Activated CD8-positive, alpha-beta memory T cell treated with anti-CD3 and anti-CD28 coated beads for 4 hours (primary cell): Measurements from ENCODE around the gene FAN1.

Experiments used
- DNase-seq, 2 donors: peaks; one replicate each; pipeline ENCODE4 v3.0.0-alpha.2; 2020; ENCODE audit warnings: low read depth in 2 of 2

FAN1 gene

GRCh38 chr15:30956216-30957124 is 52.8 kb downstream of the FAN1 start:
- no peak for DNase-seq

GRCh38 chr15:30958219-30958618 is 54.5 kb downstream of the FAN1 start:
- no peak for DNase-seq

- no peak for DNase-seq
These were observed 58.4 kb downstream of the FAN1 start for GRCh38 chr15:30962079-30962478.

GRCh38 chr15:30962659-30963058 is 58.9 kb downstream of the FAN1 start:
- DNase-seq, result no peak

GRCh38 chr15:30963681-30964080 is 60.0 kb downstream of the FAN1 start:
- no peak for DNase-seq

- no peak for DNase-seq
These were observed 66.0 kb downstream of the FAN1 start for GRCh38 chr15:30969724-30970123.

- no peak for DNase-seq
These were observed 69.7 kb downstream of the FAN1 start for GRCh38 chr15:30973379-30973778.

GRCh38 chr15:30974112-30974511 is 70.4 kb downstream of the FAN1 start:
- no peak for DNase-seq

- no peak for DNase-seq
These were observed 74.6 kb downstream of the FAN1 start for GRCh38 chr15:30978328-30978727.

GRCh38 chr15:30979457-30979856 is 75.7 kb downstream of the FAN1 start:
- no peak for DNase-seq

- no peak for DNase-seq
These were observed 80.4 kb downstream of the FAN1 start for GRCh38 chr15:30984118-30984517.

GRCh38 chr15:30984542-30984941 is 80.8 kb downstream of the FAN1 start:
- DNase-seq, result no peak

- DNase-seq, result no peak
These were observed 81.4 kb downstream of the FAN1 start for GRCh38 chr15:30985081-30985531.

GRCh38 chr15:30990036-30990435 is 86.3 kb downstream of the FAN1 start:
- no peak for DNase-seq

GRCh38 chr15:30990446-30991254 is 86.9 kb downstream of the FAN1 start:
- DNase-seq, result no peak

GRCh38 chr15:30991255-30992235 is 87.8 kb downstream of the FAN1 start, which contains the start of gene MTMR10:
TSS of gene MTMR10 (minus strand) at chr15:30991628. CDS start at chr15:30991506, 122 bp downstream.
- DNase-seq, result peak; percentile 39 to 43

- DNase-seq, result no peak
These were observed 88.6 kb downstream of the FAN1 start for GRCh38 chr15:30992249-30992864.
